Smooth muscle cell (in vitro differentiated cells): Measurements from ENCODE around the gene CCNE1. TPM values are rescaled to one million over a fixed set of nuclear protein-coding genes. Genes with fewer than 3 reads are reported as not detected.

Experiments used
- DNase-seq: peaks from one replicate; lab custom pipeline; 2025; ENCODE audit not compliant: unreplicated experiment; lab: John Stamatoyannopoulos, UW
- H2AFZ ChIP-seq: fragments of 200-600 bp; sonication (generic); 2 replicates; pipeline ENCODE4 v1.6.0; 2016; ENCODE audit warnings: antibody characterized with exemption, low read depth, mild to moderate bottlenecking
- H3F3A ChIP-seq: fragments of 200-600 bp; sonication (generic); 2 replicates; pipeline ENCODE4 v1.6.0; 2017; ENCODE audit warnings: antibody characterized with exemption, low read depth
- H3K27ac ChIP-seq: fragments of 200-600 bp; sonication (generic); 2 replicates; pipeline ENCODE4 v1.5.1; 2016; ENCODE audit warnings: low read depth, mild to moderate bottlenecking
- H3K27me3 ChIP-seq: fragments of 200-600 bp; sonication (generic); 2 replicates; pipeline ENCODE4 v1.6.1; 2016; ENCODE audit warnings: low read depth, mild to moderate bottlenecking
- H3K36me3 ChIP-seq: fragments of 200-600 bp; sonication (generic); 2 replicates; pipeline ENCODE4 v1.5.1; 2016; ENCODE audit warnings: low read depth
- H3K4me1 ChIP-seq: fragments of 200-600 bp; sonication (generic); 2 replicates; pipeline ENCODE4 v1.5.1; 2016; ENCODE audit warnings: low read depth
- H3K4me2 ChIP-seq: fragments of 200-600 bp; sonication (generic); 2 replicates; pipeline ENCODE4 v1.6.0; 2016; ENCODE audit warnings: mild to moderate bottlenecking
- H3K4me3 ChIP-seq: fragments of 200-600 bp; sonication (generic); 2 replicates; pipeline ENCODE4 v1.5.1; 2016; ENCODE audit warnings: mild to moderate bottlenecking
- H3K79me2 ChIP-seq: fragments of 200-600 bp; sonication (generic); 2 replicates; pipeline ENCODE4 v1.6.0; 2016; ENCODE audit warnings: low read depth, mild to moderate bottlenecking
- H3K9ac ChIP-seq: fragments of 200-600 bp; sonication (generic); 2 replicates; pipeline ENCODE4 v1.6.0; 2016; ENCODE audit warnings: low read depth
- H3K9me3 ChIP-seq: fragments of 200-600 bp; sonication (generic); replicated peaks from 2 replicates; pipeline ENCODE4 v1.5.1; 2016; ENCODE audit warnings: low read depth
- H4K20me1 ChIP-seq: fragments of 200-600 bp; sonication (generic); 2 replicates; pipeline ENCODE4 v1.6.0; 2016; ENCODE audit warnings: low read depth
- WGBS: methylation state at CpG from one replicate; pipeline ENCODE4 v1.1.7; 2016; ENCODE audit warnings: low lambda C conversion rate; 5-methylcytosine and 5-hydroxymethylcytosine counted together
- polyA plus RNA-seq: library from polyadenylated mRNA; unstranded; fragments of >200 nt; fragmentation: Nextera tagmentation; extraction: Ambion mirVana; gene quantifications from 2 replicates; pipeline ENCODE4 v1.2.1, GENCODE V29; 2016
- total RNA-seq: library from RNA; depleted of rRNA; stranded (reverse); fragments of >200 nt; gene quantifications from 2 replicates; pipeline ENCODE4 v1.2.3, GENCODE V29; 2014
- TF ChIP-seq, protein P1 (sequence below): fragments of 200-600 bp; sonication (generic); IDR thresholded peaks from 2 replicates; pipeline ENCODE4 v1.5.1; 2017; ENCODE audit warnings: borderline replicate concordance, mild to moderate bottlenecking, antibody characterized with exemption; ENCODE audit not compliant: insufficient read depth, poor library complexity, severe bottlenecking

The CCNE1 gene
- total and polyA plus RNA-seq, 2 experiments from 2014 or later, result 17.7 to 34.4 TPM

GRCh38 chr19:29837996-29838395 lies 26.2 kb downstream of the CCNE1 start:
- Histone ChIP-seq H3K79me2 (no peaks in the 10 kb centered on the region), H3K27ac (no peak overlapping the region), H3K27me3 (no peaks in the 10 kb centered on the region), H3K9me3 (no peaks in the 10 kb centered on the region), H2AFZ (no peak overlapping the region), H4K20me1 (no peaks in the 10 kb centered on the region), H3K4me3 (no peak overlapping the region), H3K36me3 (no peaks in the 10 kb centered on the region), H3K4me2 (no peak overlapping the region), H3K4me1 (peaks cover 11% of the 10 kb centered on the region), H3F3A (peaks cover 13% of the 10 kb centered on the region), H3K9ac (no peak overlapping the region)
- WGBS, result 92% methylated on average over 9 of the region's 9 CpGs
- TF ChIP-seq, protein P1, sequence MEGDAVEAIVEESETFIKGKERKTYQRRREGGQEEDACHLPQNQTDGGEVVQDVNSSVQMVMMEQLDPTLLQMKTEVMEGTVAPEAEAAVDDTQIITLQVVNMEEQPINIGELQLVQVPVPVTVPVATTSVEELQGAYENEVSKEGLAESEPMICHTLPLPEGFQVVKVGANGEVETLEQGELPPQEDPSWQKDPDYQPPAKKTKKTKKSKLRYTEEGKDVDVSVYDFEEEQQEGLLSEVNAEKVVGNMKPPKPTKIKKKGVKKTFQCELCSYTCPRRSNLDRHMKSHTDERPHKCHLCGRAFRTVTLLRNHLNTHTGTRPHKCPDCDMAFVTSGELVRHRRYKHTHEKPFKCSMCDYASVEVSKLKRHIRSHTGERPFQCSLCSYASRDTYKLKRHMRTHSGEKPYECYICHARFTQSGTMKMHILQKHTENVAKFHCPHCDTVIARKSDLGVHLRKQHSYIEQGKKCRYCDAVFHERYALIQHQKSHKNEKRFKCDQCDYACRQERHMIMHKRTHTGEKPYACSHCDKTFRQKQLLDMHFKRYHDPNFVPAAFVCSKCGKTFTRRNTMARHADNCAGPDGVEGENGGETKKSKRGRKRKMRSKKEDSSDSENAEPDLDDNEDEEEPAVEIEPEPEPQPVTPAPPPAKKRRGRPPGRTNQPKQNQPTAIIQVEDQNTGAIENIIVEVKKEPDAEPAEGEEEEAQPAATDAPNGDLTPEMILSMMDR, result no peak
- no peak for DNase-seq

GRCh38 chr19:29840066-29840950 lies 28.5 kb downstream of the CCNE1 start:
- H2AFZ ChIP-seq, result peak overlapping the region; percentile 37
- no peak for DNase-seq
- H3K4me3 ChIP-seq, result no peak overlapping the region
- no peak overlapping the region for H3K9ac ChIP-seq
- no peaks in the 10 kb centered on the region for H3K27me3 ChIP-seq
- TF ChIP-seq, protein P1, result no peak
- no peaks in the 10 kb centered on the region for H3K9me3 ChIP-seq
- H3K4me1 ChIP-seq, result peaks cover 17% of the 10 kb centered on the region
- H3K36me3 ChIP-seq, result no peaks in the 10 kb centered on the region
- H3K4me2 ChIP-seq, result peak overlapping the region; percentile 56
- H3K79me2 ChIP-seq, result no peaks in the 10 kb centered on the region
- peaks cover 18% of the 10 kb centered on the region for H3F3A ChIP-seq
- H3K27ac ChIP-seq, result peak overlapping the region; percentile 56
- 85% methylated on average over 22 of the region's 22 CpGs for WGBS
- H4K20me1 ChIP-seq, result no peaks in the 10 kb centered on the region

DNA sequence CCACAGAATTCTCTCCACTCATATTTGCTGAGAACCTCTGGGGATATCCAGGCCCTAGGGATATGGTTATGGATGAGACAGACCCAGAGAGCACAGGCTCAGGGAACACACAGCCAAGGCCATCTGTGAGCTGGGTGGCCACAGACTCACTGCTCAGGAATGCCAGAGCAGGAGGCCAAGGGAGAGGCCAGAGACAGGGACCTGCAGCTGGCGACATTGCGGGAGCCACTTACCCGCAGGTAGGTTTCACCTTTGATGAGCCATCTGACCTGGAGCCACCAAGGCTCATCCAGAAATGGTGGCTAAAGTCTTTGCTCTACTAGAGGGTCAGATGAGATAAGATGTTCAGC lies 29.4 kb downstream of the CCNE1 start:
- peak overlapping the region; percentile 56 for H3K27ac ChIP-seq
- peaks cover 18% of the 10 kb centered on the region for H3F3A ChIP-seq
- H3K9ac ChIP-seq, result no peak overlapping the region
- H3K79me2 ChIP-seq, result no peaks in the 10 kb centered on the region
- H2AFZ ChIP-seq, result no peak overlapping the region
- peak overlapping the region; percentile 56 for H3K4me2 ChIP-seq
- no peaks in the 10 kb centered on the region for H4K20me1 ChIP-seq
- peaks cover 17% of the 10 kb centered on the region for H3K4me1 ChIP-seq
- H3K36me3 ChIP-seq, result no peaks in the 10 kb centered on the region
- TF ChIP-seq, protein P1, result no peak
- no peaks in the 10 kb centered on the region for H3K9me3 ChIP-seq
- no peaks in the 10 kb centered on the region for H3K27me3 ChIP-seq
- H3K4me3 ChIP-seq, result no peak overlapping the region
- WGBS, result 41% methylated on average over 3 of the region's 3 CpGs
- no peak for DNase-seq
